HL-60 (cell line): ENCODE results near the gene DUSP23.

Experiments used
- DNase-seq, 2 experiments: peaks; one replicate each; pipeline ENCODE4 v3.0.0-alpha.2; 2010 to 2020; ENCODE audit warnings: low read depth in 1 of 2, low spot score in 1 of 2
- H3K27ac ChIP-seq: fragments of 250-450 bp; sonication (Bioruptor Pico); replicated peaks from 2 replicates; pipeline ENCODE4 v1.5.1; 2020; ENCODE audit warnings: mild to moderate bottlenecking, moderate library complexity
- H3K27me3 ChIP-seq: fragments of 250-450 bp; sonication (Bioruptor Pico); 2 replicates; pipeline ENCODE4 v1.5.1; 2021; ENCODE audit warnings: mild to moderate bottlenecking, moderate library complexity; ENCODE audit not compliant: insufficient read depth, poor library complexity, severe bottlenecking
- H3K4me3 ChIP-seq: replicated peaks from 2 replicates; pipeline ENCODE4 v1.5.1; 2011; ENCODE audit warnings: mild to moderate bottlenecking, control low read depth, low read length; ENCODE audit not compliant: insufficient read depth
- GABPA ChIP-seq: IDR thresholded peaks from 2 replicates; pipeline ENCODE4 v1.6.1; 2012; ENCODE audit warnings: low read depth
- POLR2AphosphoS5 ChIP-seq: IDR thresholded peaks from 2 replicates; pipeline ENCODE4 v1.6.1; 2012; ENCODE audit warnings: low read depth
- SPI1 ChIP-seq: IDR thresholded peaks from 2 replicates; pipeline ENCODE4 v1.6.1; 2012; ENCODE audit warnings: low read depth, mild to moderate bottlenecking, borderline replicate concordance
- TF ChIP-seq, protein P1 (sequence below): IDR thresholded peaks from one replicate; pipeline ENCODE4 v1.5.1; 2011; ENCODE audit warnings: low read length, control low read depth, inconsistent platforms; ENCODE audit not compliant: insufficient read depth
- TF ChIP-seq, protein P2 (sequence below): IDR thresholded peaks from 2 replicates; pipeline ENCODE4 v1.6.1; 2012; ENCODE audit warnings: low read depth; ENCODE audit not compliant: insufficient replicate concordance

DUSP23 gene

DNA sequence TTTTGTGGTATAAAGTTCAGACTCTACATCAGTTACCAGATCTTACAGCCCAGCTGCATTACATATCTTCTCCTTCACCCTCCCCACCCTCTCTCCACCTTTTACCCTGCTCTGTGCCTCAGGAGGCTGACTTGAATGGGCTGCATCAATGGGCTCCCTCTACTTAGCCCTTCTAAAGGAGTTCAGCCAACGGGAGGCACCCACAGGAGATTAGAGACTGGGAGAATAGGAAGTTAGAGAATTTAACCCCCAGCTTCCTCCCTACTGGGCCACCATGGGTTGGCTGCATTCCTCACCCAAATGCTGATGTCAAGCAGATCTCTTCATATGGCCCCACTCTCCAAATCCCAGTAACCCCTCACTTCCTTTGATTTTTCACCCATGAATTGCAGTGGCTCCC lies 17.1 kb upstream of the DUSP23 start:
- Histone ChIP-seq H3K27ac (no peak overlapping the region), H3K27me3 (no peaks in the 10 kb centered on the region), H3K4me3 (no peak overlapping the region)
- TF ChIP-seq, protein P1, sequence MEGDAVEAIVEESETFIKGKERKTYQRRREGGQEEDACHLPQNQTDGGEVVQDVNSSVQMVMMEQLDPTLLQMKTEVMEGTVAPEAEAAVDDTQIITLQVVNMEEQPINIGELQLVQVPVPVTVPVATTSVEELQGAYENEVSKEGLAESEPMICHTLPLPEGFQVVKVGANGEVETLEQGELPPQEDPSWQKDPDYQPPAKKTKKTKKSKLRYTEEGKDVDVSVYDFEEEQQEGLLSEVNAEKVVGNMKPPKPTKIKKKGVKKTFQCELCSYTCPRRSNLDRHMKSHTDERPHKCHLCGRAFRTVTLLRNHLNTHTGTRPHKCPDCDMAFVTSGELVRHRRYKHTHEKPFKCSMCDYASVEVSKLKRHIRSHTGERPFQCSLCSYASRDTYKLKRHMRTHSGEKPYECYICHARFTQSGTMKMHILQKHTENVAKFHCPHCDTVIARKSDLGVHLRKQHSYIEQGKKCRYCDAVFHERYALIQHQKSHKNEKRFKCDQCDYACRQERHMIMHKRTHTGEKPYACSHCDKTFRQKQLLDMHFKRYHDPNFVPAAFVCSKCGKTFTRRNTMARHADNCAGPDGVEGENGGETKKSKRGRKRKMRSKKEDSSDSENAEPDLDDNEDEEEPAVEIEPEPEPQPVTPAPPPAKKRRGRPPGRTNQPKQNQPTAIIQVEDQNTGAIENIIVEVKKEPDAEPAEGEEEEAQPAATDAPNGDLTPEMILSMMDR: no peak
- no peak for TF ChIP-seq POLR2AphosphoS5
- TF ChIP-seq, protein P2, sequence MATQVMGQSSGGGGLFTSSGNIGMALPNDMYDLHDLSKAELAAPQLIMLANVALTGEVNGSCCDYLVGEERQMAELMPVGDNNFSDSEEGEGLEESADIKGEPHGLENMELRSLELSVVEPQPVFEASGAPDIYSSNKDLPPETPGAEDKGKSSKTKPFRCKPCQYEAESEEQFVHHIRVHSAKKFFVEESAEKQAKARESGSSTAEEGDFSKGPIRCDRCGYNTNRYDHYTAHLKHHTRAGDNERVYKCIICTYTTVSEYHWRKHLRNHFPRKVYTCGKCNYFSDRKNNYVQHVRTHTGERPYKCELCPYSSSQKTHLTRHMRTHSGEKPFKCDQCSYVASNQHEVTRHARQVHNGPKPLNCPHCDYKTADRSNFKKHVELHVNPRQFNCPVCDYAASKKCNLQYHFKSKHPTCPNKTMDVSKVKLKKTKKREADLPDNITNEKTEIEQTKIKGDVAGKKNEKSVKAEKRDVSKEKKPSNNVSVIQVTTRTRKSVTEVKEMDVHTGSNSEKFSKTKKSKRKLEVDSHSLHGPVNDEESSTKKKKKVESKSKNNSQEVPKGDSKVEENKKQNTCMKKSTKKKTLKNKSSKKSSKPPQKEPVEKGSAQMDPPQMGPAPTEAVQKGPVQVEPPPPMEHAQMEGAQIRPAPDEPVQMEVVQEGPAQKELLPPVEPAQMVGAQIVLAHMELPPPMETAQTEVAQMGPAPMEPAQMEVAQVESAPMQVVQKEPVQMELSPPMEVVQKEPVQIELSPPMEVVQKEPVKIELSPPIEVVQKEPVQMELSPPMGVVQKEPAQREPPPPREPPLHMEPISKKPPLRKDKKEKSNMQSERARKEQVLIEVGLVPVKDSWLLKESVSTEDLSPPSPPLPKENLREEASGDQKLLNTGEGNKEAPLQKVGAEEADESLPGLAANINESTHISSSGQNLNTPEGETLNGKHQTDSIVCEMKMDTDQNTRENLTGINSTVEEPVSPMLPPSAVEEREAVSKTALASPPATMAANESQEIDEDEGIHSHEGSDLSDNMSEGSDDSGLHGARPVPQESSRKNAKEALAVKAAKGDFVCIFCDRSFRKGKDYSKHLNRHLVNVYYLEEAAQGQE: no peak
- TF ChIP-seq GABPA: no peak
- no peak for TF ChIP-seq SPI1
- DNase-seq: no peak

DNA sequence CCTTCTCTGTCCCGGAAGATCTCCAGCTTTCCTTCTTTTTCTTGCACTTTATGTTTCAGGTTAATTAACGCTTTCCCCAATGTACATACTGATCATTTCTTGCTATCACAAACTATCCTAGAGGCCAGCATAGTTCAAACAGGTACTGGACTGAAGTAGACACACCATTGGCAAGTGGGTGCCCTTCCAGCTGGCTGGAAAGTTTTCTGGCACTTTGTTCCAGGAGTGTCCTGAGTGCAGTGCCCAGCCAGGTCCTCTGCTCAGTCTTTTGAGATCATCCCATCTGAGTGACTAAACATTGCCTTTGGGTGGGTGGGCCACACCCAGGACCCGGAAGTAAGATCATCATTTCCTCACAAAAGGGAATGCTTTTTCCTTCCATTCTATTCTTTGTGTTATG lies 15.0 kb upstream of the DUSP23 start:
- Histone ChIP-seq H3K27me3 (no peaks in the 10 kb centered on the region), H3K27ac (no peak overlapping the region), H3K4me3 (no peak overlapping the region)
- DNase-seq: no peak
- no peak for TF ChIP-seq GABPA
- TF ChIP-seq, protein P1: no peak
- TF ChIP-seq, protein P2: no peak
- no peak for TF ChIP-seq SPI1
- TF ChIP-seq POLR2AphosphoS5: no peak

DNA sequence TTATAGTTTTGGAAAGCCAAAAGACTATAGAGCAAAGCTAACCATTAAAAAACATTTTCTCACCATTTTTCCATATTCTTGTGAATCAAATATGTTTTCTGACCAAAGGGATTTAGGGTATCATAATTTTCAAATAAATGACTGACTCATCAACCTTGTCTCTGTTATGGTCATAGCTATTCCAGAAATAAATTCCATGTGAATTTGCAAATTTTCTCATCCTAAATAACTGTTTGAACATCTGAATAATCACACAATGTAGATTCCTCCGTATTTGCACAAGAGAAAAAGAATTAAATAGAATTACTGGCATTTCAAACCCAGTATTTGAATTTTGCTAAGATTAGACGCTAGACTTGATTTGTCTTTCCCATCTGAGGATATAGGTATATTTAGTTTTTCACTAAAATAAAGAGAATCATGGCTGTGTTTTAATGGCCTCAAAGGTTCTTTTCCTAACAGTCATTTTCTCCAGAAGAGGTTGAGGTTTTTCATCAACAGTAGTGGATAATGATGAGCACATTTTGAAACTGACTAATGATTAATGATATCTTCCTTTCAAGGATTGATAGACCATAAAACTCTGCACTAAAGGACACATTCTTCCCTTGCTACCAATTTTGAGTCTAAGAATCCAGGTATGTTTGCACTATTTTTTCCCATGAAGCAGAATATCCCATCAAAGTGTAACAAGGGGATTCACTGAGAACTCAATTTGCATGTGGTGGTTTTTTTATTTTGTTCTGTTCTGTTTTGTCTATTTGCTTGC lies 9.5 kb upstream of the DUSP23 start:
- TF ChIP-seq, protein P1: no peak
- TF ChIP-seq, protein P2: no peak
- TF ChIP-seq POLR2AphosphoS5: no peak
- TF ChIP-seq SPI1: no peak
- TF ChIP-seq GABPA: no peak
- Histone ChIP-seq H3K27ac (no peak overlapping the region), H3K27me3 (no peaks in the 10 kb centered on the region), H3K4me3 (no peak overlapping the region)
- DNase-seq: no peak
